Stomach (tissue), 9 donors: ENCODE results near the gene LRIG1. TPM values are rescaled to one million over a fixed set of nuclear protein-coding genes. Genes with fewer than 3 reads are reported as not detected.
A peak's percentile ranks its signal among the peaks of the same experiment; 100 is the strongest.

Experiments used
- DNase-seq, 2 donors: peaks; one replicate each; pipeline versions ENCODE4 v3.0.0 to v3.0.0-alpha.2; 2013 to 2019
- H3K27ac ChIP-seq, 5 donors: fragments of 200-600 bp in 4 of 5; sonication (generic) in 4 of 5; one replicate each; pipeline ENCODE4 v1.5.1; 2013 to 2019; ENCODE audit warnings: mild to moderate bottlenecking in 1 of 5, moderate library complexity in 1 of 5
- H3K27me3 ChIP-seq, 3 donors: fragments of 200-600 bp; sonication (generic); one replicate each; pipeline ENCODE4 v1.5.1; 2017 to 2019; ENCODE audit warnings: mixed run types in 1 of 3
- H3K36me3 ChIP-seq, 4 donors: fragments of 200-600 bp; sonication (generic); 1 replicate in 3 of 4; 2 replicates in 1 of 4; pipeline ENCODE4 v1.5.1; 2016 to 2019
- H3K4me1 ChIP-seq, 4 donors: fragments of 200-600 bp; sonication (generic); one replicate each; pipeline ENCODE4 v1.5.1; 2016 to 2019
- H3K4me3 ChIP-seq, 4 donors: fragments of 200-600 bp; sonication (generic) in 3 of 4; one replicate each; pipeline ENCODE4 v1.5.1; 2016 to 2019; ENCODE audit warnings: mild to moderate bottlenecking in 1 of 4
- H3K9me3 ChIP-seq, 4 donors: fragments of 200-600 bp; sonication (generic); one replicate each; pipeline ENCODE4 v1.5.1; 2016 to 2019
- CTCF ChIP-seq, 7 experiments: fragments of 450-650 bp in 4 of 7; fragments of 200-600 bp in 3 of 7; sonication (generic) in 3 of 7; IDR thresholded peaks; one replicate each; pipeline ENCODE4 v1.5.1; 2016 to 2019; ENCODE audit warnings: antibody characterized with exemption in 7 of 7, control low read depth in 2 of 7, mild to moderate bottlenecking in 1 of 7
- EP300 ChIP-seq: sonication (generic); formaldehyde crosslinking; IDR thresholded peaks from one replicate; pipeline ENCODE4 v1.6.1; 2017; ENCODE audit warnings: antibody characterized with exemption
- POLR2A ChIP-seq, 4 donors: fragments of 450-650 bp; IDR thresholded peaks; one replicate each; pipeline ENCODE4 v1.6.1; 2016; ENCODE audit warnings: antibody characterized with exemption in 4 of 4, control low read depth in 2 of 4, mild to moderate bottlenecking in 1 of 4, moderate library complexity in 1 of 4
- POLR2AphosphoS5 ChIP-seq, 3 donors: sonication (generic); formaldehyde crosslinking; IDR thresholded peaks; one replicate each; pipeline ENCODE4 v1.6.1; 2016; ENCODE audit warnings: antibody characterized with exemption in 3 of 3
- WGBS, 5 donors: extraction: QIAGEN DNeasy Blood & Tissue Kit in 3 of 5; methylation state at CpG; one replicate each; pipeline versions ENCODE4 v1.1.5 to v1.1.7; 2013 to 2018; 5-methylcytosine and 5-hydroxymethylcytosine counted together
- intact Hi-C: fragments of 100-400 bp; cut with DNase I; formaldehyde crosslinking; loops from one replicate; pipeline ENCODE4 v1.15.1; 2023; ENCODE audit warnings: low total_unique reads
- polyA plus RNA-seq, 3 donors: library from polyadenylated mRNA; stranded (reverse); fragments of 200-250 nt; gene quantifications; one replicate each; pipeline ENCODE4 v1.2.3, GENCODE V29; 2013
- total RNA-seq, 5 donors: library from RNA; depleted of rRNA; stranded (reverse); fragments of >200 nt; gene quantifications; one replicate each; pipeline versions ENCODE4 v1.1.0 to v1.2.3, GENCODE V29; 2014 to 2016
- donor health status: healthy with polysubstance abuse.
- donor health status: Bipolar disorder and iron deficiency.
- donor health status: healthy.

Gene LRIG1
- total and polyA plus RNA-seq, 8 donors: 20.2 to 278 (median 87.0) TPM

GRCh38 chr3:66371432-66371831 is 129.4 kb downstream of the LRIG1 start:
- H3K4me3 ChIP-seq: no peak overlapping the region
- TF ChIP-seq CTCF (IDR thresholded peaks at IDR 0.05) (no peak), EP300 (no peak), POLR2AphosphoS5 (IDR thresholded peaks at IDR 0.05) (no peak), POLR2A (IDR thresholded peaks at IDR 0.05) (no peak)
- H3K36me3 ChIP-seq: peaks cover 0 to 42% (median 32%) of the 10 kb centered on the region in 4 donors
- H3K27ac ChIP-seq: no peak overlapping the region
- WGBS, 5 donors: 78 to 86% (median 83%) methylated on average over 7 of the region's 7 CpGs
- intact Hi-C loops: no loop called here
- no peaks in the 10 kb centered on the region for H3K27me3 ChIP-seq
- no peak for DNase-seq
- no peaks in the 10 kb centered on the region for H3K9me3 ChIP-seq
- peaks cover 0 to 8% (median 1%) of the 10 kb centered on the region in 4 donors for H3K4me1 ChIP-seq

- H3K4me1 ChIP-seq: peaks cover 0 to 7% (median 0%) of the 10 kb centered on the region in 4 donors
- H3K36me3 ChIP-seq: peaks cover 0 to 30% (median 19%) of the 10 kb centered on the region in 4 donors
- H3K9me3 ChIP-seq: no peaks in the 10 kb centered on the region
- TF ChIP-seq EP300: no peak
- TF ChIP-seq POLR2AphosphoS5 (IDR thresholded peaks at IDR 0.05): no peak
- no peak for TF ChIP-seq CTCF (IDR thresholded peaks at IDR 0.05)
- TF ChIP-seq POLR2A (IDR thresholded peaks at IDR 0.05): no peak
- WGBS, 5 donors: 36 to 64% (median 50%) methylated on average over 7 of the region's 7 CpGs
- DNase-seq: peak in 1 of 2 donors; percentile 59
- intact Hi-C loops: no loop called here
- no peaks in the 10 kb centered on the region for H3K27me3 ChIP-seq
- H3K4me3 ChIP-seq: no peak overlapping the region
- no peak overlapping the region for H3K27ac ChIP-seq
Measured at GRCh38 chr3:66370179-66370578, 130.6 kb downstream of the LRIG1 start.

- DNase-seq: no peak
- H3K9me3 ChIP-seq: no peaks in the 10 kb centered on the region
- H3K27me3 ChIP-seq: no peaks in the 10 kb centered on the region
- H3K4me3 ChIP-seq: no peak overlapping the region
- intact Hi-C loops: no loop called here
- H3K4me1 ChIP-seq: peaks cover 0 to 7% (median 0%) of the 10 kb centered on the region in 4 donors
- peaks cover 0 to 20% (median 5%) of the 10 kb centered on the region in 4 donors for H3K36me3 ChIP-seq
- TF ChIP-seq EP300 (no peak), CTCF (IDR thresholded peaks at IDR 0.05) (no peak), POLR2A (IDR thresholded peaks at IDR 0.05) (no peak), POLR2AphosphoS5 (IDR thresholded peaks at IDR 0.05) (no peak)
- WGBS, 5 donors: 77 to 89% (median 83%) methylated on average over 3 of the region's 3 CpGs
- H3K27ac ChIP-seq: no peak overlapping the region
Measured at GRCh38 chr3:66367979-66368378, 132.8 kb downstream of the LRIG1 start.

- H3K27me3 ChIP-seq: no peaks in the 10 kb centered on the region
- no peaks in the 10 kb centered on the region for H3K4me1 ChIP-seq
- H3K36me3 ChIP-seq: peaks cover 0 to 16% (median 3%) of the 10 kb centered on the region in 4 donors
- intact Hi-C loops: no loop called here
- no peak overlapping the region for H3K4me3 ChIP-seq
- no peaks in the 10 kb centered on the region for H3K9me3 ChIP-seq
- no peak for DNase-seq
- H3K27ac ChIP-seq: no peak overlapping the region
- TF ChIP-seq EP300: no peak
- TF ChIP-seq POLR2AphosphoS5 (IDR thresholded peaks at IDR 0.05): no peak
- TF ChIP-seq POLR2A (IDR thresholded peaks at IDR 0.05): no peak
- TF ChIP-seq CTCF (IDR thresholded peaks at IDR 0.05): no peak
- 93 to 96% (median 94%) methylated on average over 7 of the region's 7 CpGs for WGBS, 5 donors
Measured at GRCh38 chr3:66366747-66367146, 134.1 kb downstream of the LRIG1 start.
